ENCODE data around the gene F2RL2.

Gene F2RL2

GRCh38 chr5:76622973-76623596 lies at the start of gene F2RL2:
TSS of gene F2RL2 (minus strand) at chr5:76623403. CDS start at chr5:76623230, 173 bp downstream.
- no peak for DNase-seq

GRCh38 chr5:76672242-76672641 lies 49.0 kb upstream of the F2RL2 start:
- no peak for DNase-seq

DNA sequence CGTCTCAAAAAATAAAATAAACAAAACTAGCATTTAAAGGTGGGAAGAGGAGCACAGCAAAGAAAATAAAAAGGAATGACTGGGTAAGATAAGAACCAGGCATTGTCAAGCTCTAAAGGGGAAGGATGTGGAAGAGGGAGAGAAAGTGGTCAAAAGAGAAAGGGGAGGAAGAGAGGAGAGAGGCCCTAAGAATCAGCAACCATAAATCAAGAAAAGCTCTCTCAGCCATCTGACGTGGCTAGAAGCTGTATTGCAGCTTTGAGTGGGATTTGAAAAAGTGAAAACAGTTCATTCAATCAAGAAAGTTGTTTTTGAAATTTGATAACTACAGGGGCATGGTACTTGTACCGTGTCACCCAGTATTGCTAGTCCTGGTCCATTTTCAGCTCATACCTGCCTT lies 47.3 kb upstream of the F2RL2 start:
- no peak for DNase-seq

DNA sequence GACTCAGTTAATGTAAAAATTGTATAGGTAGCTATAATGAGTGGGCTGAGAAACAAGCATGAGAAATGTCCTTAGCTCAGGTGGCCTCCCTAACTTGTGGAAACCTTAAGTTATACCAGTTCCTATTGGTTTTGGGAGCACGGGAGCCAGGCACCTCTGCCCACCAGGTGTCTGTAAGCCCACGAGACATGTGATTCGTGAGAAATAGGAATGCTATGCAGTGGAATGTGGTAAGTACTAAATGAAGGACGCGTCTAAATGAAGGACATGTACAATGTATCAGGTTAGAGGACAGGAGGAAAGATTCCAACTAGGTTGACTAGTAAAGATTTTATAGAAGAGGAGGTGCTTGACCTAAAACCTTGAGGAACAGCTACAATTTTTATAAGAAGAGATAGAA lies 46.0 kb upstream of the F2RL2 start:
- no peak for DNase-seq

- DNase-seq, result no peak
These were observed 44.3 kb upstream of the F2RL2 start for GRCh38 chr5:76667495-76667894.

- DNase-seq, result no peak
These were observed 40.9 kb upstream of the F2RL2 start for GRCh38 chr5:76664079-76664478.

DNA sequence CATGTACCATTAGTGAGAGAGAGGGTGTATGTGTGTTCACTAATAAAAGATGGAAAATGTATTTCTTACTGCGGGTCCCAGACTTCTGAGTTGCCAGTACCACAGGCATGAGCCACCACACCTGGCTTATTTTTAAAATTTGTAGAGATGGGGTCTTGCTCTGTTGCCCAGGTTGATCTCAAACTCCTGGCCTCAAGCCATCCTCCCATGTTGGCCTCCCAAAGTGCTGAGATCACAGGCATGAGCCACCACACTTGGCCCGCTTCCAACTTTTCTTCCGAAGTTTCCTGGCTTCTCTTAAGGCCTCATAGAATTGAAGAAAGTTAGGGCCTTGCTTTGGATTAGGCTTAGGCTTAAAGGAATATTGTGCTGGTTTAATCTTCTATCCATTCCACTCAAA lies 40.4 kb upstream of the F2RL2 start:
- DNase-seq, result no peak

DNA sequence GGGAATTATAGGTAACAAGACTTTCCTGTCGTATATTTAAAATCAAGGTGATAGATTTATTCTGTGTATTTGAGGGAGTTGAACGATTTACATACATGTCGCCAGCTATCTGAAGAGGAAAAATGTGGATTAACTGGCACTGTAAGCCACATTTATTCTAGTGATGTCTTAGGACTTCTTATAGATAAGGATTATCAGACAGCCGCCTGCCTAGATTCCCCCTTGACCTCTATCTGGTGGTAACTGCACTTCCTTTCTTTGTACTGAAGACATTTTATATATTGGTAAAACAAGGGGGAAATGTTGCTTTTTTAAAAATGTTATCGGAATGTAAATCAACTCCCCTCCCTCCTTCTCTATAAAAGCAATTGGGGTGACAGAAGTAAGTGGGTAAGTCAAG lies 39.3 kb upstream of the F2RL2 start:
- DNase-seq, result no peak

DNA sequence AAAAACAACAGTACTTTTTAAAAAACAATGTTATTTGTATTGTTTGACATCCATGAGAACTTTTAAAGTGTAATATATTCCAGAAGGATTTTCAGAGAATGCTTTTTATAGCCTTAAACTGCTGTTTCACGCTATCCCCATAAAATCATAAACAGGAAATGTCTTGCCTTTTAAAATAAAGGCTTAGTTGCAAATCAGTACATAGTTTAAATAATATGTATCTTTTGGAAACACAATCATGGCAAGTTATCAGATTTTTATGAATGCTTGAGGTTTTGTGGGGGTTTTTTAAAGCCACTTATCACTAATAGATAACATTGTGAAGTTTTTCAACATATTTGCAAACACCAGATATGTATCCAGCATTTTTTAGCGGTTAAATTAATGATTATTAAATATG lies 37.2 kb upstream of the F2RL2 start:
- DNase-seq, result no peak

GRCh38 chr5:76657683-76658311 lies 34.6 kb upstream of the F2RL2 start:
- DNase-seq, result no peak

DNA sequence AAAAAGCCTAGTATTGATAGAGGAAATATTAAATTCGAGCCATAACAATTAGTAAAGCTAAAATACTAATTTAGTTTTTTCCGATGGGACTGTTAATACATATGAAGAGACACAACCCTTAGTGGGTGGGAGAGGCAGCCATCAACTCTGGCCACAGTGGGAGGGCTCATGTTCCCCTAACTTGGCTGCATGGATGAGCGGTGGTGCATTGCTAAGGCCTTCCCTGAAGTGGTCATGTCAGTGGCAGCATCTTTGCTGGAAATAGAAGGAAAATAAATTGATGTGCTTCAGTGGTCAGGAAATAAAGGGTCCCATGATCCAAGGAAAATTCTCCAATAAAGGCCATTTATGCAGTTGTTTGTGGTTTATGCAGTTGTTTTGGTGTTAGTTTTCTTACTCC lies 33.9 kb upstream of the F2RL2 start:
- no peak for DNase-seq

DNA sequence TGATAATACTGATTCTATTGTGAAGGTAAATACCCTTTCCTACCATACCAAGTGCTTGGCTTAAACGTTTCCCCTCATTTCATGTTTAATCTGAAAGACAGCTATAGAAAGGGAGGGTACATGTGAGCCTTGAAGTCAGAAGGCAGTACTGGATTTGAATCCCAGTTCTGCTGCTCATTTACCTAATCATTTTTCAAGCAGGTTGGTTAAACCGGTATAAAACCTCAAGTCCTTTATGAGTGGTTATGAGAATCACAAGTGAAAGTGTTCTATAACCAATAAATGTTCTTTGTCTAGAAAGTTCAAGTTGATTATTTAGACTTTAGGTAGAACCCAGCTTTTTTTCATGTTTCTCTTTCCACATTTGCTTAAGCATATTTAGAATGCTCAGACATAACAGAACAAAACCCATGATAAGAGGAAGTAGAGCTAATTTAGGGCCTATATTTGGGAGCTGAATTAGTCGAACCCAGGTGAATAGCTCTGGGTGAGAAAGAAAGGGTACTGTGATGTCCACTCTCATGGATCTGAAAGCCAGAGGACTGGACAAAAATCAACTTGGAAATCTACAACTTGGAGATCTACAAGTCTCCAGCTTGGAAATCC lies 29.7 kb upstream of the F2RL2 start:
- DNase-seq, result no peak

DNA sequence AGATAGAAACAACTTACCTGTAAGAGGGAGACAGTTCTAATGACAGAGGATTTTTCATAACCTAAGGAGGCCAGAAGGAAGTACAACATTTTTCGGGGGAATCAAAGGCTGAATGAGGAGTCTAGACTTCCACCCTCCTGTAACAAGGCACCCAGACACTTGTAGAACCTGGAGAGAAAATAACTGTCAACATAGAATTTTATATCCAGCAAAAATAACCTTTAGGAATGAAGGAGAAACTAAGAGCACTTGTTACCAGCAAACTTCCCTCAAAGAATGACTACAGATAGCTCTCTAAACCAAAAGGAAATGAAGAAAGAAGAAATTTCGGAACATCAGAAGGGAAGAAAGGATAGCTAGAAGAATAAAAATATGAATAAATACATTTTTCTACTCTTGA lies 25.9 kb upstream of the F2RL2 start:
- no peak for DNase-seq

GRCh38 chr5:76643371-76643770 lies 20.2 kb upstream of the F2RL2 start:
- DNase-seq, result no peak

DNA sequence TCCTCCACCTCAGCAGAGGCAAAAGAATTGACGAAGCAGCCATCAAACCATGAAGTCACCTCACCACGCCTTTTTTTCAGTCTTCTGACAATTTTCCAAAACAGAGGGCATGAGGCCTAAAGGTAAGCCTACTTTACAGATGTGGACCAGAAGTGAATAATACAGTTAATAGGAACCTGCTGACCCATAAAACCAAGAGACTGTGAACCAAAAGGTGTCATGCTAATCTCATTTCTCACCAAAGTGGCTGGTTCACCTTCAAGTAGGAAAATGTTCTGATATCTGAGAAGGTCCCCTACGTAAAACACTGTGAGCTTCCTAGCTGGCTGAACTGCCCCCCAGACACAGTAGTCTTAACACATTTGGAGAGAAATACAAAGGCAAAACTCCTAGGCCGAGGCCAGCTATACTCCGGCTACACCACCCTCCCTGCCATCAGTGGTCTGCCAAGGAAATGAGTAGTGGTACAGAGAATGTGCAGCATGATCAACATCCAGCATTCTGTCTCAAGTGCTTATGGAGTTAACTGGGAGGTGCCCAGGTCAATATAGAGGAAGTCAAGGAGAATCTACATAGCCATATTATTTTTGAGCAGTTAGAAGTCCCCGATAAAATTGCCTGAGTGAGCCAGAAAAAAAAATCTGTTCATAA lies 19.3 kb upstream of the F2RL2 start:
- DNase-seq, result no peak

DNA sequence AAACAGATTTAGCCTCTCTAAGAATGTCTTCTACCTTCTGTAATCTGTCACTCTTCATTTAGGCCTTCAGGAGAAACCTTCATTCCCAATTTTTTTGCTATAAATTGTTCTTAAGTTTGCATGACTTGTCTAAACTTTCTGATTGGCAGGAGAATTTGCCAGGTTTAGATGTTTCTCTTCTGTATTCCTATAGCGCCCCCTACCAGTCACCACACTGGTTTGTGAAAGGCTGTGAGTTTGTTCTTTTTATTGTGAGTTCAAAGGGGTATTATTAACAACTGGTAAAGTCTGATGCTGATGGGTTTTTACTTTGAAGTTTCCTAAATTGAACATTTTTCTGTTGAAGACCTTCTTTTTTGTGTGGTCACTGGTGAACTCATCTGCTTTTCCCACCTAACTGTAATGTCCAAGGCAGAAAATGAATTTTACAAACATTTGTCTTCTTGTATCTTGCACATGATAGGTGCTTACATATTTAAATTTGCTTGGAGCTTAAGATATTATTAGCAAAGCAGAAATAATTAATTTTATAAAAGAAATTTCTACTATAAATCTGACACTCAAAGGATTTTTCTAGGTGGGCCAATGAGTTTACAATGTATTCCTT lies 18.4 kb upstream of the F2RL2 start:
- peak; percentile 81 for DNase-seq

- no peak for DNase-seq
These were observed 15.3 kb upstream of the F2RL2 start for GRCh38 chr5:76638479-76638878.

- DNase-seq, result no peak
These were observed 14.3 kb upstream of the F2RL2 start for GRCh38 chr5:76637490-76637889.

DNA sequence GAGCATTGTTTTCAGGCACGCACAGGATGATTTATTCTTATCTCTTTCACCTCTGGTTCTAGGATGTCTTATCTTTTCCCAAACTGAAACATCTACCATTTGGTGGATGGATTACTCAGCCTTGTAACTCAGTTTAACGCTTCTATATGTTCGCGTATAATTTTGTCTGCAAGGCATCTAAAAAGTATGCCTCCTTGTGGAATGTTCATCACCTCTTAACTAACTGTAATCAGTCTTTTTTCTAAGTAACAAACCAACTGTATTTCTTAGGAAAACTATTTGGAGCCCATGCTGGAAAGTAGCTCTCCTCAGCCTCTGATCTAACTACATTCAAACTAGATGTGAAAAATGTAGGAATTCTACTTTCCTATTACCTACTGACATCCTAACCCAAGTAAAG lies 11.5 kb upstream of the F2RL2 start:
- no peak for DNase-seq

DNA sequence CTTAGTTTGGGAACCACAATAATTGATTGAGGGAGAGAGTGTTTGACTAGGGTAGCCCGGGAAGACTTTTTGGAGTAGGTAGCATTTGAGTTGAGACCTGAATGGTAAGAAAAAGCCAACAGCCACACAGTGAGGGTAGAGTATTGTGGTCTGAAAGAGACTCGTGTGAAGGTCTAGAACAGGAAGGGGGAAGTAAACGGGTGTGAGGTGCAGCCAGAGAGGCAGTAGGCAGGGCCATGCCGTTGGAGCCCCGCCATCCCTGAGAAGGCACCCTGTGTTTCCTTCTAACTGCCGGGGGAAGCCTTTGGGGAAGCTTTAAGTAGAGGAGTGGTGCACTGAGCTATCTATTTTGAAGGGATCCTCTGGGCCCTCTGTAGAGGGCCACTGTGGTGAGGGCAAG lies 3.5 kb upstream of the F2RL2 start:
- no peak for DNase-seq

GRCh38 chr5:76625087-76625815 lies 2.0 kb upstream of the F2RL2 start:
- no peak for DNase-seq

DNA sequence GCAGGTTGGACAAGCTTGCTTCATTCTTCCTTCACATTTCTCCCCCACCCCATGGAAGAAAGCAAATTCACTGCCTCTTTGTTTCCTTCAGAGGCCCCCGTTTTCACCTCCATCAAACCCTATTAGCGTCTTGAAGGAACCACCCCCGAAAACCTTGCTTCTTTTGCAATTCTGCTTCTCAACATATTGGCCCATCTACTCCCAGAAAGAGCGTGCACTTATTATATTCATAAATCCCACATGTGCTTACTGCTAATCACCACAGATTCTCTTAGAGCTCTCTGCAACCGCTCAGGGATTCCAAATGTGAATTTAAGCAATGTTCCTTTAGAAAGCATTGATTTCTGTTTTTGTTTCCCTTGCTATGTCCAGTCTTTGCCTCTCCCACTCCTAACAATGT lies 1.1 kb downstream of the F2RL2 start:
- no peak for DNase-seq

DNA sequence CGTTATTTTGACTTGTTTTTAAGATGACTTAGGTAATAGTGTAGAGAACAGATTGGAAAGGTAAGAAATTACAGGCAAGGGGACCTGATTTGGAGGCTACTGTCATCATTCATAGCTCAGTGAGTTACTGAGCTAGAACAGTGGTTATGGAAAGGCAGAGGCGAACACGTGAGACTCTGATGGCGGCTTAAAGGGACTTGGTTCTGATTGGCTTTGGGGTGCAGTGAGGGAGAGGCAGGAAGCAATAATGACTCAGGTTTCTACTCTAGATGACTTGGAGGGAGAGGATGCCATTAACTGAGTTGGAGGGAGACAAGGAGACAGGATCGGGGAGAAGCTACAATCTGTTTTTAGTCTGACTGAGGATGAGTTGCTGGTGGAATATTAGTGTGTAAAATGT lies 3.0 kb downstream of the F2RL2 start:
- no peak for DNase-seq
